Suprapubic skin (tissue), 4 donors: ENCODE measurements around the gene ATAD3B. TPM values are rescaled to one million over a fixed set of nuclear protein-coding genes. Genes with fewer than 3 reads are reported as not detected.
A peak's percentile ranks its signal among the peaks of the same experiment; 100 is the strongest.

Experiments
- DNase-seq, 2 donors: peaks; one replicate each; pipeline ENCODE4 v3.0.0-alpha.2; 2019; ENCODE audit warnings: low spot score in 2 of 2
- H3K27ac ChIP-seq: fragments of 200-600 bp; sonication (generic); one replicate; pipeline ENCODE4 v1.5.1; 2019
- H3K27me3 ChIP-seq: fragments of 200-600 bp; sonication (generic); one replicate; pipeline ENCODE4 v1.5.1; 2019
- H3K36me3 ChIP-seq: fragments of 200-600 bp; sonication (generic); one replicate; pipeline ENCODE4 v1.5.1; 2019
- H3K4me1 ChIP-seq: fragments of 200-600 bp; sonication (generic); one replicate; pipeline ENCODE4 v1.5.1; 2019
- H3K4me3 ChIP-seq: fragments of 200-600 bp; sonication (generic); one replicate; pipeline ENCODE4 v1.5.1; 2019; ENCODE audit warnings: mild to moderate bottlenecking
- H3K9me3 ChIP-seq: fragments of 200-600 bp; sonication (generic); one replicate; pipeline ENCODE4 v1.5.1; 2019
- CTCF ChIP-seq, 2 donors: fragments of 200-600 bp in 1 of 2; fragments of 450-650 bp in 1 of 2; sonication (generic) in 1 of 2; IDR thresholded peaks; one replicate each; pipeline ENCODE4 v1.5.1; 2016 to 2019; ENCODE audit warnings: antibody characterized with exemption in 2 of 2, mild to moderate bottlenecking in 1 of 2, moderate library complexity in 1 of 2
- EP300 ChIP-seq: sonication (generic); formaldehyde crosslinking; IDR thresholded peaks from one replicate; pipeline ENCODE4 v1.6.1; 2017; ENCODE audit warnings: antibody characterized with exemption
- POLR2A ChIP-seq, 2 donors: fragments of 450-650 bp; IDR thresholded peaks; one replicate each; pipeline ENCODE4 v1.6.1; 2017; ENCODE audit warnings: antibody characterized with exemption in 2 of 2, mild to moderate bottlenecking in 2 of 2, moderate library complexity in 2 of 2
- POLR2AphosphoS5 ChIP-seq, 3 donors: sonication (generic); formaldehyde crosslinking; IDR thresholded peaks; one replicate each; pipeline ENCODE4 v1.6.1; 2017; ENCODE audit warnings: antibody characterized with exemption in 3 of 3
- WGBS: methylation state at CpG from one replicate; pipeline ENCODE4 v1.1.5; 2018; 5-methylcytosine and 5-hydroxymethylcytosine counted together
- total RNA-seq, 4 donors: library from RNA; depleted of rRNA; stranded (reverse); fragments of >200 nt; gene quantifications; one replicate each; pipeline ENCODE4 v1.1.0, GENCODE V29; 2016

Gene ATAD3B
- total RNA-seq, 4 donors from 2014 or later: 18.5 to 71.9 (median 23.7) TPM

DNA sequence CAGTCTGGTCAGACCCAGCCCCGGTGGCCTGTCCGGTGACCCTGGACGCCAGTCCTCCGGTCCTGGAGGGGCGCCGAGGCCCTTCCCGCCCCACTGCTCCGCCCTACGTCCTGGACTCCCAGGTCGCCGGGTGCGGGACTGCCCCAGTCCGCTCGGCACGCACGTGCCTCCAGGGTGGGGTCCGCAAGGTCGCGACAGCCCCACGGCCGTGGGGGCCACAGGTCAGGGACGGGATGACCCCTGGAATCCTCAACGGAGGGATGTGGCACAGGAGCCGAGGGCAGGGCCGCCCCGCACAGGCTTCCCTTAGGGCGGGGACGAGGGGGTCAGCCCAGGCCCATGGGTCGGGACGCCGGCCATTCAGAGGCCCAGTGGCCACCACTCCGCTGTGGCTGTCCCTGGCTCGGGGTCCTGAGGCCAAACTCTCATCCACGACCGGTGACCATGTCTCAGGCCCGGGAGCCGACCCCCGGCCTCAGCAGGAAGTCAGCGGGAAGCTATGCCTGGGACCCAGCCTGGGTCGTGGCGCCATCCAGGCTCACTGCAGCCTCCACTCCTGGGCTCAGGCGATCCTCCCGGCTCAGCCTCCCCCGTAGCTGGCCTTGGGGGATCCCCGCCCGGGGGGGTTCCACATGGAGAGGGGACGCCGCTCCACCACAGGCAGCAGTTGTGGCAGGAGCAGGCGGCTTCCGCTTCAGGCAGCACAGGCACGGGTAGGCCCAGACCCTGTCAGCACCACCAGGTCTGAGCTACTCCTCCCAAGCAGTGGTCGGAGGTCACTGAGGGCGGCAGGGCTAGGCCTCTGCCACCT, 69.5 kb downstream of the ATAD3B start:
- H3K27me3 ChIP-seq: no peaks in the 10 kb centered on the region
- TF ChIP-seq EP300 (no peak), POLR2AphosphoS5 (IDR thresholded peaks at IDR 0.05) (no peak), CTCF (IDR thresholded peaks at IDR 0.05) (no peak), POLR2A (IDR thresholded peaks at IDR 0.05) (no peak)
- peak overlapping the region; percentile 44 for H3K27ac ChIP-seq
- 93% methylated on average over 3 of the region's 53 CpGs for WGBS
- no peak for DNase-seq
- H3K9me3 ChIP-seq: no peaks in the 10 kb centered on the region
- peaks cover 29% of the 10 kb centered on the region for H3K4me1 ChIP-seq
- H3K36me3 ChIP-seq: peaks cover 23% of the 10 kb centered on the region
- H3K4me3 ChIP-seq: peak overlapping the region; percentile 66

GRCh38 chr1:1541956-1542765, 70.6 kb downstream of the ATAD3B start:
- 86% methylated on average over 21 of the region's 37 CpGs for WGBS
- no peak overlapping the region for H3K4me3 ChIP-seq
- H3K27me3 ChIP-seq: no peaks in the 10 kb centered on the region
- H3K27ac ChIP-seq: no peak overlapping the region
- peaks cover 29% of the 10 kb centered on the region for H3K4me1 ChIP-seq
- TF ChIP-seq POLR2AphosphoS5 (IDR thresholded peaks at IDR 0.05): no peak
- H3K36me3 ChIP-seq: peaks cover 23% of the 10 kb centered on the region
- no peaks in the 10 kb centered on the region for H3K9me3 ChIP-seq
- DNase-seq: no peak

GRCh38 chr1:1542766-1543705, 71.5 kb downstream of the ATAD3B start:
- H3K4me1 ChIP-seq: peaks cover 29% of the 10 kb centered on the region
- H3K27me3 ChIP-seq: no peaks in the 10 kb centered on the region
- no peak overlapping the region for H3K27ac ChIP-seq
- peaks cover 23% of the 10 kb centered on the region for H3K36me3 ChIP-seq
- DNase-seq: no peak
- WGBS: 92% methylated on average over 33 of the region's 45 CpGs
- H3K4me3 ChIP-seq: no peak overlapping the region
- H3K9me3 ChIP-seq: no peaks in the 10 kb centered on the region
- TF ChIP-seq POLR2A (IDR thresholded peaks at IDR 0.05): no peak
- TF ChIP-seq CTCF (IDR thresholded peaks at IDR 0.05): no peak
- no peak for TF ChIP-seq POLR2AphosphoS5 (IDR thresholded peaks at IDR 0.05)
- TF ChIP-seq EP300: no peak

- no peaks in the 10 kb centered on the region for H3K27me3 ChIP-seq
- DNase-seq: peak in 1 of 2 donors; percentile 86
- peaks cover 29% of the 10 kb centered on the region for H3K4me1 ChIP-seq
- H3K4me3 ChIP-seq: no peak overlapping the region
- H3K27ac ChIP-seq: no peak overlapping the region
- WGBS: 90% methylated on average over 16 of the region's 19 CpGs
- H3K36me3 ChIP-seq: peaks cover 23% of the 10 kb centered on the region
- no peak for TF ChIP-seq POLR2A (IDR thresholded peaks at IDR 0.05)
- TF ChIP-seq POLR2AphosphoS5 (IDR thresholded peaks at IDR 0.05): peak in 1 of 3 donors; percentile 12
- no peaks in the 10 kb centered on the region for H3K9me3 ChIP-seq
Observed at GRCh38 chr1:1543706-1544099, 72.1 kb downstream of the ATAD3B start.

DNA sequence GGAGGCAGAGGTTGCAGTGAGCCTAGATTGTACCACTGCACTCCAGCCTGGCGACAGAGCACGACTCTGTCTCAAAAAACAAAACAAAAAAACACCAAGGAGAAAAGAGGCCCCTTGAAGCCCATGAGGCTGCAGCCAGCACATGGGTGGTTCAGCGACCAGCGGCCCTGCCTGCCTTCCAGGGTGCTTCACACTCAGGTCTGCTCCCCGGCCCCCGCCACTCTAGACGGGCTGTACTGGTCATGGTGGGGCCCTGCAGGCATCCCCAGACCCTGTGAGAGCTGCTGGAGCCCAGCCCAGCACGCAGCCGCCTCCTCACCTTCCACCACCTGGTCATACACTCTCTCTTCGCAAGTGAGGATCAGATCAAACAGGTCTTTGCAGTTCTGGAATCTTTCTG, 73.0 kb downstream of the ATAD3B start:
- DNase-seq: no peak
- no peak overlapping the region for H3K4me3 ChIP-seq
- TF ChIP-seq POLR2AphosphoS5 (IDR thresholded peaks at IDR 0.05): no peak
- no peak for TF ChIP-seq EP300
- H3K27me3 ChIP-seq: no peaks in the 10 kb centered on the region
- peaks cover 21% of the 10 kb centered on the region for H3K4me1 ChIP-seq
- H3K9me3 ChIP-seq: no peaks in the 10 kb centered on the region
- H3K27ac ChIP-seq: no peak overlapping the region
- 92% methylated on average over 10 of the region's 10 CpGs for WGBS
- H3K36me3 ChIP-seq: peaks cover 23% of the 10 kb centered on the region

Other genes with a start within 250 kb of the ATAD3B start
- gene SDF4, start 239.8 kb upstream of the ATAD3B start, total RNA-seq: 10 to 100 TPM; 57.5 to 87.6 (median 73.1) TPM
- 10 to 100 TPM in 3 of 4 donors, 1 to 10 TPM in 1; 9.3 to 24.4 (median 16.4) TPM for gene B3GALT6, start 239.5 kb upstream of the ATAD3B start, total RNA-seq
- gene C1QTNF12, start 225.0 kb upstream of the ATAD3B start, total RNA-seq: 10 to 100 TPM in 1 of 4 donors, 1 to 10 TPM in 3; 4.3 to 23.5 (median 7.1) TPM
- 10 to 100 TPM; 30.2 to 70.0 (median 60.0) TPM for gene UBE2J2, start 197.9 kb upstream of the ATAD3B start, total RNA-seq
- 1 to 10 TPM; 1.5 to 4.7 (median 2.6) TPM for gene SCNN1D, start 191.3 kb upstream of the ATAD3B start, total RNA-seq
- 100 to 1,000 TPM; 112 to 309 (median 148) TPM for gene ACAP3, start 163.8 kb upstream of the ATAD3B start, total RNA-seq
- gene PUSL1, start 163.2 kb upstream of the ATAD3B start, total RNA-seq: 10 to 100 TPM; 16.9 to 56.4 (median 36.4) TPM
- gene INTS11, start 147.1 kb upstream of the ATAD3B start, total RNA-seq: 100 to 1,000 TPM; 105 to 242 (median 151) TPM
- 10 to 100 TPM; 32.5 to 60.4 (median 54.3) TPM for gene CPTP, start 147.0 kb upstream of the ATAD3B start, total RNA-seq
- gene TAS1R3, start 140.5 kb upstream of the ATAD3B start, total RNA-seq: 1 to 10 TPM in 1 of 4 donors, under 1 TPM in 3; 0.56 to 1.8 (median 0.82) TPM
- gene DVL1, start 122.3 kb upstream of the ATAD3B start, total RNA-seq: 100 to 1,000 TPM in 3 of 4 donors, 10 to 100 TPM in 1; 99.4 to 151 (median 106) TPM
- 10 to 100 TPM; 18.6 to 43.5 (median 21.9) TPM for gene MXRA8, start 113.2 kb upstream of the ATAD3B start, total RNA-seq
- 100 to 1,000 TPM in 1 of 4 donors, 10 to 100 TPM in 3; 55.8 to 106 (median 86.1) TPM for gene AURKAIP1, start 96.6 kb upstream of the ATAD3B start, total RNA-seq
- gene CCNL2, start 72.4 kb upstream of the ATAD3B start, total RNA-seq: 100 to 1,000 TPM; 136 to 599 (median 160) TPM
- 100 to 1,000 TPM in 3 of 4 donors, 10 to 100 TPM in 1; 93.6 to 119 (median 109) TPM for gene MRPL20, start 64.5 kb upstream of the ATAD3B start, total RNA-seq
- 10 to 100 TPM in 1 of 4 donors, 1 to 10 TPM in 3; 2.8 to 10.3 (median 5.9) TPM for gene ANKRD65, start 50.5 kb upstream of the ATAD3B start, total RNA-seq
- 10 to 100 TPM; 14.5 to 27.6 (median 19.8) TPM for gene VWA1, start 36.1 kb upstream of the ATAD3B start, total RNA-seq
- gene ATAD3C, start 22.1 kb upstream of the ATAD3B start, total RNA-seq: 1 to 10 TPM in 2 of 4 donors, under 1 TPM in 2; 0.32 to 4.2 (median 1.2) TPM
- 10 to 100 TPM; 15.0 to 23.2 (median 19.7) TPM for gene ATAD3A, start 40.4 kb downstream of the ATAD3B start, total RNA-seq
- 1 to 10 TPM in 3 of 4 donors, not detected in 1; 1.0 to 1.7 (median 1.1) TPM for gene TMEM240, start 68.9 kb downstream of the ATAD3B start, total RNA-seq
- gene SSU72, start 103.1 kb downstream of the ATAD3B start, total RNA-seq: 100 to 1,000 TPM; 102 to 115 (median 109) TPM
- 10 to 100 TPM in 3 of 4 donors, 1 to 10 TPM in 1; 9.0 to 26.2 (median 24.5) TPM for gene FNDC10, start 128.4 kb downstream of the ATAD3B start, total RNA-seq
- gene MIB2, start 143.7 kb downstream of the ATAD3B start, total RNA-seq: 100 to 1,000 TPM; 131 to 212 (median 154) TPM
- 1 to 10 TPM; 1.7 to 3.1 (median 2.9) TPM for gene MMP23B, start 160.4 kb downstream of the ATAD3B start, total RNA-seq
- gene CDK11B, start 187.2 kb downstream of the ATAD3B start, total RNA-seq: 10 to 100 TPM; 18.1 to 28.6 (median 23.3) TPM
- 10 to 100 TPM; 34.0 to 59.9 (median 48.8) TPM for gene SLC35E2B, start 221.0 kb downstream of the ATAD3B start, total RNA-seq